ENCODE measurements around the gene EPHA7.

Gene EPHA7

DNA sequence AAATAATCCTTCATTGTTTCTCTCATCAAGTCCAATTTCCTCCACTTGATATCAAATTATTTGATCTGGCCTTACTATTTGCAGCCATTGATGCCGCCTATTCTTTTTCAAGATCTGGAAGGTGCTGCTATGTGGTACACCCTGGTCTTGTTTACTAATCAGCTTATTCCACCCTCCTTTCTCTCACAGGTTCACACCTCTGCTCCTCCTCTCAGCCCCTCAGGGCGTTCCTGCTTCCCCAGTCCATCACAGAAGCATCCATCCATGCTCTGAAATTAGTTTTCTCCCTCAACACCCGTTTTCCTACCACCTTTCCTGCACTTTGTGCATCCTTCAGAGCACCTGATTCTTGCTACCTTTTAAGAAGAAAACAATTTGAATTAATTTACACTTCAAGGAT, 183.6 kb downstream of the EPHA7 start:
- DNase-seq: no peak

DNA sequence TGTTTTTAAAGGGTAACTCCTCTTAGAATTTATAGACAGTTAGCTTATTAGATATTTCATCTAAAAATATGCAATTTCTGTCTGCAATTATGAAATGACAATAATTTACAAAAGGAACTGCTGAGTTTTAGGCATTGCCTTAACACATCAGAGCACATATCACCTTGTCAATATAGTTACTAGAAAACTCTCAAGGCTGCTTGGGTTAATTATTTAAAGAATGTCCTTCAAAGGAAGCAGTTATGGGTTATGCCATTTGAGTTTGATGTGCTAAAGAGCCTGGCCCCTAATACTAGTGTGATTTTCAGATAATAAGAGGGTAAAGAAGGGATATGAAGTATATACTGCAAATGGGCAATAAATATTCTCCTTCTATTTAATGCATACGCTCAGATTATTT, 192.5 kb downstream of the EPHA7 start:
- DNase-seq: no peak

DNA sequence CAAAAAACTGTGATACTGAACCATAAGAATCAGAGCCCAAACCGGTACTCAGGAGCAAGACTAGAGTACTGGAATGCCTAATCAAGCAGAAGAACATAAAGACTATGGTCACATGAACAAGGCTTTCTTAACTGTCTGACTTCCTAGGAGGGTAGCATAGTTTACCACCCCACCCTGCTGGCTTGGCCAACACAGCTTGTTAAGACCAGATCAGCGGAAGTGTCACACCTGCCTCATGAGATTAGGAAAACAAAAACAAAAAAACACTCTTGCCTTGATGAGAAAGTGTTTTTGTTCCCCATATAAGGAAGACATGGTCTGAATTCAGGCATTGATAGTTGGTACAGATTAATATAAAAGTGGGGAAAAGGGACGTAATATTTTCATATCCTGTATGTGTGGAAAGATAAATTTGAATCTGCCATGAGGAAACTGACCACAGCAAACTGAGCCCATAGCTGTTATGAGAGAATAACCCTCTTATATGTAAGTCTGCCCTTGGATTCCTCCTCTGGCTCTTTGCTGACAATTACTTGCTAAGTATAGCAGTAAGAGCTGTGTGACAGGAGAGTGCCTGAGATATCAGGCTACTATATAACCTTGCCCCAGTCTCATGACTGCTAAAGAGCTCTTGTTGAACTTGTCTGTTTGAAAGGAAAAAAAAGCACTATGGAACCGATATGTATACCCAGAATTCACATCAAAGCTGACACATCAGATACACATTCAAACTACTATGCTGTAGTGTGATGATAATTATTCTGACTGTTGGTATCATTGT, 197.1 kb downstream of the EPHA7 start:
- DNase-seq: no peak

DNA sequence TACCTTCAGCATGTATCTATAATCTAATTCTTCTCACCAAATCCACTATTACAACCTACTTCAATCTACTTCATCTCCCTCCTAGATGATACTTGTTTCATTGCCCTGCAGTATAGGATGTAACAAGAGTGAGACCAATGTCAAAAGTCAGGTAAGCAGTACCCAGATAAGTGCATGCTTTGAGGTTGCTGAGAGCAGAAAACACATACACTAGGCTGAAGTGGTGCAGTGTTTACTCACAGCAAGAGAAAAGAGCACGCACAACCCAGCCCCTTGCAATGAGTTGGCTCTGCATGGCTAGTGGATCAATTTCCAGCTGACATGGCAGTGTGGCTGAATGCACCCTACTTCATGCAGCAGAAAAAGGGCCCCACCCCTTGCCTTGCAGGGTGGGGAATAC, 199.9 kb downstream of the EPHA7 start:
- no peak for DNase-seq

DNA sequence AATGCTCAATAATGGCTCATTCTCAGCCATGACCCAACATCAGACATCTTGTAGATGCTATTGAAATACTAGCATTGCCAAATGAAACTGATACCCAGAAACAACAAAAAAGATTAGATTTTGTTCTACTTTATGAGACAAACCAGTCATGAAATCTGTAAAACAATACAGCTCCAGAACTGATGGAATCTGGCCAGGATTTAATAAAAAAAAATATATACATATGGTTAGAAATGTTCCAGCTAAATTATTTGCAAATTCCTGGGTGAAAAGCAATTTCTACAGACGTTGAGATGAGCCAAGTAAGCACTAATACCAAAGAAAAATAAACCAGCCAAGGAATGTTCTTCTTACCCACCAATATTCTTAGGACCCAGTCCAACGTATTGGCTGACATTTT, 201.3 kb downstream of the EPHA7 start:
- no peak for DNase-seq

DNA sequence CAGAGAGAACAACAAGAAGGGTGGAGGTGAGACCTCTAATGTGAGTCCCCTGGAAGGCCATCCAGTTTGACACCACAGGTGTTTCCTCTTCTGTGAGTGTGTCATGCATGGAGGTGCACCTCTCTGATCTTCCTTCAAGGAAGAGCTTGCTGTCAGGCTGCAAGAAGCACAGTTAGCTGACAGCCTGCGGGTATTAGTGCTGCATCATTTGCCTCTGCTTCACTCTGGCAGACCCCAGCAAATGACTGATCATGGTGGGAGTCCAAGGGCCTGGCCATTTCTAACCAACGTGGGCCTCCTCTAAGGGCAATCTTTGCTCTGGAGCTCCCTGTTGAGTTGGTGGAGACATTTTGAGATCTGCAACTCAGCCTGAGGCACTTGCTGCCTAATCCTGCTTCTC, 206.3 kb downstream of the EPHA7 start:
- DNase-seq: no peak

DNA sequence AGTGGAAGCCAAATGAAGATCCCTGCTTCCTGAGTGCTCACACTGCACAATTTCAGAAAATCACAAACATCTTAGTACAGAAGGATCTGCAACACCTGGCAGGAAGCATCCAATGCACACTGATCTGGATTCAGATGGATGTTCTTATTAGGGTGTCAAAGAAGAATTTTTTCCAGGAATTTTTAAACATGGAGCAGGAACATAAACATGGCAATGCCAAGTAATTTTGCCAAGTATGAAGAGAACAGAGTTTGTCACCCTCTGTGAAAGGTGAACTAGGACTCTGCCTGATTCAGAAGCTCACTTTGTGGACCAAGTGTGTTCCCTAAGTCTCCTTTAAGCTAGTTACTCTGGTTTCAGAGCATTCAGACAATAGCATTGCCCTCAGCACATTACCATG, 208.5 kb downstream of the EPHA7 start:
- no peak for DNase-seq

DNA sequence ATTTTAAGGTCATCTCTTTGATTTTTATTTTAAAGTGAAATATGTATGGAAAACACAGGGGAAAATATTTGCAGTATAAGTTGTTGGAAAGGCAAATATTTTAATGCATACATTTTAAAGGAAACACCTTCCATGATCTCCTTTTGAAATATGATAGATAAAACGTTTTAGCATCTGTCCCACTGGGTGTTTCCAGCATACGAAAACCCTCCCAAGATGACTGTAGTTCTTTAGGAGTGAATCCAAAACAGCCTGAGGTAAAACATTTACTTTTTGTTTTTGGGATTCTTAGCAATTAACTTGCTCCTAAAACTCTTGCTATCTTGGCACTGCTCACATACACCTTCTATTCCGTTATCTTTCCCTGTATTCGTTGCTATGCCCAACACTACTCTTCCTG, 210.0 kb downstream of the EPHA7 start:
- DNase-seq: no peak

DNA sequence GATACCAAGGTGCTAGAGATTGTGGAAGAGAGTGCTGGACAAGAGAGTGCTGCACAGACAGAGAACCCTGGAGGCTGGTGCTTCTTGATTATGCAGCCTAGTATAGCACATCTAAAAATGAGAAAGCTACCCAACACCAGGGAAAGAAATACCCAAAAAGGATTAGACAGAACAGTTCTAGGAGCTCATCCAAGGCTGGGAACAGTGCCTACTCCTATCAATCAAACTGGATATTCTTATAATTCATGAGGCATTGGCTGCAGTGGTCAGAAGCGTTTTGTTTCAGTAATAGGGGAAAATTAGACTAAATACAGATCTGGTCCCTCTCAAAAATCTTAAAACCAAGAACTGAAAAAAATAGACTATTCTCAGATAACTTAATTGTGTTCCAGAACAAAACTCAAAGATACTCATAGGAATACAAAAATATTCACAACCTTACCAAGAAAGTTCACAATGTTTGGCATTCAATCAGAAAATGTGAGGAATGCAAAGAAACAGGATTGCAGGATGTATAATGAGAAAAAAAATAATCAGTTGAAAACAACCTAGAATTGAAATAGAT, 222.9 kb downstream of the EPHA7 start:
- DNase-seq: no peak

DNA sequence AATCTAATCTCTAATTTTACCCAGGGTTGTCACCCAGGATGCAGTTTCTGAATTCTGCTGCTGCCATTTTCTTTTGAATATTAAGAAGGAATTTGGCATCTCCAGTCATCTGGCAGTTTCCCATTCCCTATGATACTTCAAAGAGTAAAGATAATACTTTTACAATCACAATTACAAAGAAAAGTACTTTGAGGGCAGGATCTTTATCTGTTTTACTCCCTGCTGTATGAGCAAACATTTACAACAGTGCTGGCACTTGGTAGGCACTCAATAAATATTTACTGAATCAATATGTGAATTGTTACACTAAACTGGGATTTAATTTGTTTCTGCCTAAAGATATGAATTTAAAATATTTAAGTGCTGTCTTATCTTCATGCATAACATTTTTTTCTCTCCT, 224.9 kb downstream of the EPHA7 start:
- no peak for DNase-seq

DNA sequence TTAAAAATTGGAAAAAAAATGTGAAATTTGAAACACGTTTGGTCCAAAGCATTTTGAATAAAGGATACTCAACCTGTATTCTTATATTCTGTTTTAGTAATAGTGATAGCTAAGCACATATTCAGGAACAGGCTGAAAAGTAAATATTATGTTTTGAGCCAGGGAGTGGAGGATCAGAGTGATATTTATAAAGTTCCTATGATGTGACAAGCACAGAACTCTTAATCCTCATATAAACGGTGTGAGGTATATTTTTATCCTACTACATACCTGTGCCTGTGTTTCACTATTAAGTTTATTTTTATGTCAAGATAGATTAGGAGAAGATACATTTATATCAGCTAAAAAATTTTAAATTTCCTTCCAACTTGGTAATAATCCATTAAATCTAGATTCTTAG, 225.5 kb downstream of the EPHA7 start:
- DNase-seq: no peak
